ENCODE data around the gene GUCA1A.
"Not testable (repeated sequence)": the region's sequence is repeated elsewhere in the genome, so short reads cannot be mapped to it uniquely, and the experiment has no call there.

DNA sequence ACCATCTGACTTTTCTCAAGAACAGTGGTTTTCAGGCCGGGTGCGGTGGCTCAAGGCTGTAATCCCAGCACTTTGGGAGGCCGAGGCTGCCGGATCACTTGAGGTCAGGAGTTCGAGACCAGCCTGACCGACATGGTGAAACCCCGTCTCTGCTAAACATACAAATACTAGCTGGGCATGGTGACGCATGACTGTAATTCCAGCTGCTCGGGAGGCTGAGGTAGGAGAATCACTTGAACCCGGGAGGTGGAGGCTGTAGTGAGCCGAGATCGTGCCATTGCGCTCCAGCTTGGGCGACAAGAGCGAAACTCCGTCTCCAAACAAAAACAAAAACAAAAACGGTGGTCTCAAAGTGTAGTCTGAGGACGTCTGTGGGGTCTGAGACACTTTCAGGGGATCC, 43.3 kb downstream of the GUCA1A start:
- TF ChIP-seq, protein P1, sequence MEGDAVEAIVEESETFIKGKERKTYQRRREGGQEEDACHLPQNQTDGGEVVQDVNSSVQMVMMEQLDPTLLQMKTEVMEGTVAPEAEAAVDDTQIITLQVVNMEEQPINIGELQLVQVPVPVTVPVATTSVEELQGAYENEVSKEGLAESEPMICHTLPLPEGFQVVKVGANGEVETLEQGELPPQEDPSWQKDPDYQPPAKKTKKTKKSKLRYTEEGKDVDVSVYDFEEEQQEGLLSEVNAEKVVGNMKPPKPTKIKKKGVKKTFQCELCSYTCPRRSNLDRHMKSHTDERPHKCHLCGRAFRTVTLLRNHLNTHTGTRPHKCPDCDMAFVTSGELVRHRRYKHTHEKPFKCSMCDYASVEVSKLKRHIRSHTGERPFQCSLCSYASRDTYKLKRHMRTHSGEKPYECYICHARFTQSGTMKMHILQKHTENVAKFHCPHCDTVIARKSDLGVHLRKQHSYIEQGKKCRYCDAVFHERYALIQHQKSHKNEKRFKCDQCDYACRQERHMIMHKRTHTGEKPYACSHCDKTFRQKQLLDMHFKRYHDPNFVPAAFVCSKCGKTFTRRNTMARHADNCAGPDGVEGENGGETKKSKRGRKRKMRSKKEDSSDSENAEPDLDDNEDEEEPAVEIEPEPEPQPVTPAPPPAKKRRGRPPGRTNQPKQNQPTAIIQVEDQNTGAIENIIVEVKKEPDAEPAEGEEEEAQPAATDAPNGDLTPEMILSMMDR (IDR thresholded peaks at IDR 0.05): not testable (repeated sequence)
- not testable (repeated sequence) for TF ChIP-seq EP300 (IDR thresholded peaks at IDR 0.05; ENCODE audit: low read depth); POLR2AphosphoS5 (IDR thresholded peaks at IDR 0.05)

Measured in transverse colon (tissue), 4 donors.